HUES6 (cell line): ENCODE data around the gene SIMC1.

Experiments
- H3K27ac ChIP-seq: 2 replicates; pipeline ENCODE4 v1.7.0; 2013; ENCODE audit warnings: low read depth, mild to moderate bottlenecking, low read length, inconsistent platforms
- H3K27me3 ChIP-seq: 2 replicates; pipeline ENCODE4 v1.6.1; 2013; ENCODE audit warnings: low read length; ENCODE audit not compliant: control insufficient read depth, insufficient read depth
- H3K36me3 ChIP-seq: 2 replicates; pipeline ENCODE4 v1.6.1; 2013; ENCODE audit warnings: low read length; ENCODE audit not compliant: control insufficient read depth, insufficient read depth
- H3K4me1 ChIP-seq: 2 replicates; pipeline ENCODE4 v1.6.1; 2013; ENCODE audit warnings: low read length; ENCODE audit not compliant: control insufficient read depth, insufficient read depth
- H3K4me3 ChIP-seq: 2 replicates; pipeline ENCODE4 v1.5.1; 2013; ENCODE audit warnings: low read depth, low read length
- H3K9ac ChIP-seq: one replicate; pipeline ENCODE4 v1.6.1; 2013; ENCODE audit warnings: mild to moderate bottlenecking, low read length
- H3K9me3 ChIP-seq: 2 replicates; pipeline ENCODE4 v1.6.1; 2013; ENCODE audit warnings: low read depth, low read length; ENCODE audit not compliant: control insufficient read depth, insufficient read depth

The SIMC1 gene

GRCh38 chr5:176394881-176395675 lies 156.9 kb downstream of the SIMC1 start:
- no peaks in the 10 kb centered on the region for H3K4me1 ChIP-seq
- no peak overlapping the region for H3K4me3 ChIP-seq
- no peaks in the 10 kb centered on the region for H3K9me3 ChIP-seq
- no peaks in the 10 kb centered on the region for H3K27me3 ChIP-seq
- no peak overlapping the region for H3K9ac ChIP-seq
- H3K36me3 ChIP-seq, result peaks cover 6% of the 10 kb centered on the region
- no peak overlapping the region for H3K27ac ChIP-seq
